ENCODE measurements around the gene PMF1.

DNA sequence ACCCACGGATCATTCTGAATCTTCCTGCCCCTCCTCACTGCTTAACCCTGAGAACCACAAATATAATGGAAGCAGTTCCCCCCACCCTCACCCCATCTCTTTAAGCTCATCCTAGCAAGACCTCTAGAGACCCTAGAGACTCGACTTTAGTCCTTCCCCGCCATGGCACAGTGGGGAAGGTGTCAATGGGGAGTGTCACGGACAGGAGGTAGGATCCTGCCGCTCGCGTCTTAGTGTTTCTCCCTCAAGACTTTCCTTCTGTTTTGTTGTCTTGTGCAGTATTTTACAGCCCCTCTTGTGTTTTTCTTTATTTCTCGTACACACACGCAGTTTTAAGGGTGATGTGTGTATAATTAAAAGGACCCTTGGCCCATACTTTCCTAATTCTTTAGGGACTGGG, 677 bp upstream of the PMF1 start:
- TF ChIP-seq GATA2 (IDR thresholded peaks at IDR 0.05; ENCODE audit: insufficient read depth, insufficient read length, low read depth, low read length) (no peak), CTCF (IDR thresholded peaks at IDR 0.05; ENCODE audit: extremely low read depth in 1 of 2, insufficient read depth in 1 of 2, low read depth in 1 of 2, low read length in 2 of 2) (no peak), EZH2 (IDR thresholded peaks at IDR 0.05; ENCODE audit: borderline replicate concordance, low read depth, low read length, severe bottlenecking) (no peak), POLR2A (IDR thresholded peaks at IDR 0.05; ENCODE audit: low read depth, low read length) (no peak), POLR2AphosphoS5 (IDR thresholded peaks at IDR 0.05; ENCODE audit: insufficient read depth, low read depth, low read length) (no peak), MYC (IDR thresholded peaks at IDR 0.05; ENCODE audit: low read depth, low read length) (no peak), FOS (IDR thresholded peaks at IDR 0.05; ENCODE audit: borderline replicate concordance, insufficient read depth, low read length) (no peak), JUN (IDR thresholded peaks at IDR 0.05; ENCODE audit: borderline replicate concordance, insufficient read depth, insufficient read length, low read depth) (no peak)
- TF ChIP-seq, protein P1, sequence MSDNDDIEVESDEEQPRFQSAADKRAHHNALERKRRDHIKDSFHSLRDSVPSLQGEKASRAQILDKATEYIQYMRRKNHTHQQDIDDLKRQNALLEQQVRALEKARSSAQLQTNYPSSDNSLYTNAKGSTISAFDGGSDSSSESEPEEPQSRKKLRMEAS (IDR thresholded peaks at IDR 0.05; ENCODE audit: insufficient read depth, insufficient read length): no peak

Data from endothelial cell of umbilical vein (primary cell).